Right forelimb (tissue), 1 donor: Measurements from ENCODE around the gene MID2.

Experiments
- DNase-seq: peaks from one replicate; pipeline ENCODE4 v3.0.0-alpha.2; 2018

Gene MID2

DNA sequence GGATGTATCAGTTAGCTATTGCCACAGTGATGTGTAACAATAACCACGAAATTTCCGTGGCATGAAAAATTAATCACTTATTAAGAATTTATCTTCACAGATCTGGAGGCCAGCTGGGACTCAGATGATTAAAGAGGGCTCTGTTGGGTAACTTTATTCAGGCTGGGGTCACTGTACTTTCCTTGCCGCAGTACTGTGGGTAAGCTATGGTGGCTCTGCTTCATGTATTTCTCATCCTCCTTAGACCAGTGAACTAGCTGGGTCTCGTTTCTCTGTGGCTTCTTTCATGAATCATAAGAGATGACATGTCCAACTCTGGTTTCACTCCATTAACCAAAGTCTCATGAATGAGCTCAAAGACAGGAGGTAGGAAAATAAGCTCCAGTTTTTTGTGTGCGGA is 143.0 kb downstream of the MID2 start:
- no peak for DNase-seq

DNA sequence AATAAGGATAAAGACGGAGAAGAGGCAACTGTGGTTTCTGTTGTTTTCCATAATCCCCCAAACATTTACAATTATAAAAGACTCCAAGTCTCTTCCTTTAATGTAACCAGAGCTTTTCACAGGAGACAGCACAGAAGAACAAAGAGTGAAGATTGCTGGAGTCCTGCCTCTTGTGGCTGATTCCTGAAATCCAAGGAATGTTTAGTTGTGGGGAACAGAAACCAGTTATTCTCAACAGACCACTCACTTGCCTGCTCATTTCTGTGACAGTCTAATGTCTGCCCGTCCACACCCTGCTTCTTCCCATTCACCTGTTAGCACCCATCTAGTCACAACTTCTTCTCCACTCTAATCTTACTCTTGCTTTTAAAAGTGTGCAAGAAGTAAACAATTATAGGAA is 144.4 kb downstream of the MID2 start:
- no peak for DNase-seq

DNA sequence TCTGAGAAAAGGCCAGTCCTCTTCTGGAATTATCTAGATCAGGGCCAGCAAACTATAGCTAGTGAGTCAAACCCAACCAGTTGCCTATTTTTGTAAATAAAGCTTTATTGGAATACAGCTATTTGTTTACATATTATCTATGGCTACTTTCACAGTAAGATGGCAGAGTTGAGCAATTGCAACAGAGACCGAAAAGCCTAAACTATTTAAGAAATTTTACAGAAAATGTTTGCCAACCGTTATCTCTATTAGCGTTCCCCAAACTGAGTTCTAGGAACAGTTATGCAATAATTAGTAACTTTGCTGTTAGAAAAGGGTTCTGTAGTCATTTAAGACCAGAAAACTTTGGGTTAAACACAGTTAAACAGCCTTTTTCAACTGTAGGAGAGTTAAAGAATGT is 146.0 kb downstream of the MID2 start:
- no peak for DNase-seq
